Right lung (tissue), 10 donors: ENCODE results near the gene PROX1. TPM values are rescaled to one million over a fixed set of nuclear protein-coding genes. Genes with fewer than 3 reads are reported as not detected.

ENCODE experiments used
- DNase-seq, 2 donors: peaks; one replicate each; pipeline ENCODE4 v3.0.0-alpha.2; 2013
- long read RNA-seq, 8 donors: transcript quantifications; one replicate each; lab custom pipeline, GENCODE V29; 2026
- polyA plus RNA-seq, 5 donors: library from polyadenylated mRNA; unstranded; fragments of 120-200 nt; gene quantifications; one replicate each; pipeline versions ENCODE4 v1.2.1 to v1.2.3, GENCODE V29; 2013; ENCODE audit warnings: inconsistent platforms in 1 of 5, low replicate concordance in 1 of 5; ENCODE audit not compliant: insufficient read length in 5 of 5, insufficient read depth in 1 of 5

Gene PROX1
- 10 to 100 TPM in 1 of 5 donors, 1 to 10 TPM in 4; 5.1 to 11.5 (median 7.4) TPM for polyA plus RNA-seq
- long read RNA-seq, donor 1, full-length matches to known transcripts = 1 of 7 reads
- long read RNA-seq, donor 1, partial matches to known transcripts = 6 of 7 reads
- long read RNA-seq, donor 1, other reads (novel, unspliced or antisense) = 0 of 7 reads
- long read RNA-seq, donor 2 = 0 reads
- long read RNA-seq, donor 3 = 0 reads
- long read RNA-seq, donor 4, full-length matches to known transcripts = 1 of 1 reads
- long read RNA-seq, donor 4, partial matches to known transcripts = 0 of 1 reads
- long read RNA-seq, donor 4, other reads (novel, unspliced or antisense) = 0 of 1 reads
- long read RNA-seq, donor 5 = 0 reads
- long read RNA-seq, donor 6, partial matches to known transcripts = 5 of 5 reads
- long read RNA-seq, donor 6, other reads (novel, unspliced or antisense) = 0 of 5 reads
- long read RNA-seq, donor 7 = 0 reads
- long read RNA-seq, donor 8 = 0 reads

- DNase-seq = peak; percentile 89 to 91
Observed at GRCh38 chr1:213987927-213988506, at the start of gene PROX1. PROX1 (plus strand) TSS chr1:213987973; CDS start chr1:213996536, 8,563 bp downstream.

GRCh38 chr1:213938776-213939175 lies 49.0 kb upstream of the PROX1 start:
- no peak for DNase-seq

GRCh38 chr1:213939888-213940287 lies 47.9 kb upstream of the PROX1 start:
- no peak for DNase-seq

GRCh38 chr1:213940947-213941346 lies 46.8 kb upstream of the PROX1 start:
- DNase-seq = no peak

- no peak for DNase-seq
Observed at GRCh38 chr1:213942061-213942460, 45.7 kb upstream of the PROX1 start.

GRCh38 chr1:213947200-213947801 lies 40.5 kb upstream of the PROX1 start:
- DNase-seq = no peak

GRCh38 chr1:213951876-213952275 lies 35.9 kb upstream of the PROX1 start:
- DNase-seq = no peak

- DNase-seq = no peak
Observed at GRCh38 chr1:213953806-213954205, 34.0 kb upstream of the PROX1 start.

- DNase-seq = no peak
Observed at GRCh38 chr1:213956295-213956770, 31.4 kb upstream of the PROX1 start.

- DNase-seq = no peak
Observed at GRCh38 chr1:213958346-213958745, 29.4 kb upstream of the PROX1 start.

- no peak for DNase-seq
Observed at GRCh38 chr1:213960963-213961362, 26.8 kb upstream of the PROX1 start.

GRCh38 chr1:213962508-213962907 lies 25.3 kb upstream of the PROX1 start:
- no peak for DNase-seq

- DNase-seq = no peak
Observed at GRCh38 chr1:213966122-213966521, 21.7 kb upstream of the PROX1 start.

GRCh38 chr1:213968146-213968825 lies 19.5 kb upstream of the PROX1 start:
- DNase-seq = no peak

GRCh38 chr1:213969958-213970555 lies 17.7 kb upstream of the PROX1 start:
- DNase-seq = no peak

- DNase-seq = no peak
Observed at GRCh38 chr1:213972141-213972540, 15.6 kb upstream of the PROX1 start.

- DNase-seq = no peak
Observed at GRCh38 chr1:213973129-213973528, 14.6 kb upstream of the PROX1 start.

GRCh38 chr1:213976665-213977485 lies 10.9 kb upstream of the PROX1 start:
- no peak for DNase-seq

- no peak for DNase-seq
Observed at GRCh38 chr1:213977486-213977842, 10.3 kb upstream of the PROX1 start.

GRCh38 chr1:213977909-213978308 lies 9.9 kb upstream of the PROX1 start:
- DNase-seq = no peak
